ENCODE data around the gene FAF2. TPM values are rescaled to one million over a fixed set of nuclear protein-coding genes. Genes with fewer than 3 reads are reported as not detected.

The FAF2 gene
- total RNA-seq: 29.3 and 31.3 TPM in 2 replicates

DNA sequence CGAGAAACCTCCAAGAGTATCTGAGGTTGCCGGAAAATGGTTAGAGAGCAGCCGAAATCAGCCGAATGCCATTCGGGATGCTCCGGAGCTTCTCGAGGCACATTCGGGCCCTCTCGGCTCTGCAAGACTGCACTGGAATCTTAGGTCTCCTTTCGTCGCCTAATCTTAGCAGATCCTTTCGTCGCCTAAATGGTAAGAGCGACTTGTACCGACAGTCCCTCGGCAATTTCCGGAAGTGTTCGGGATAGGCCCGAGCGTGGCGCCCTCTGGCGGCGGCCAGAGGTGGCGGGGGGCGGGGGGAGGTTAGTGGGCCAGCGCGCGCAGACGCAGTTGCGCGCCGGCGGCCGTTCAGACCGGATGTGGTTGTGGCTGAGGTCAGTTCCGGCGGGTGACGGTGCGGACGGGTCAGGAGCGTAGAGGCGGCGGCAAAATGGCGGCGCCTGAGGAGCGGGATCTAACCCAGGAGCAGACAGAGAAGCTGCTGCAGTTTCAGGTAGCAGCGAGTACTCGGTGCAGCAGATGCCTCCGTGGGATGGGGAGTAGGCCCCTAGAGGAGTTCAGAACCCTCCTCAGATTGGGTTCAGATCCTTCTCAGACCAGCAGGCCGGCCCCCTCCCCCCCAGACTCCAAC lies at the start of gene FAF2:
TSS of gene FAF2 (plus strand) at position 408 of the 631 bp plus-strand sequence. CDS start at position 431, 23 bp downstream.

DNA sequence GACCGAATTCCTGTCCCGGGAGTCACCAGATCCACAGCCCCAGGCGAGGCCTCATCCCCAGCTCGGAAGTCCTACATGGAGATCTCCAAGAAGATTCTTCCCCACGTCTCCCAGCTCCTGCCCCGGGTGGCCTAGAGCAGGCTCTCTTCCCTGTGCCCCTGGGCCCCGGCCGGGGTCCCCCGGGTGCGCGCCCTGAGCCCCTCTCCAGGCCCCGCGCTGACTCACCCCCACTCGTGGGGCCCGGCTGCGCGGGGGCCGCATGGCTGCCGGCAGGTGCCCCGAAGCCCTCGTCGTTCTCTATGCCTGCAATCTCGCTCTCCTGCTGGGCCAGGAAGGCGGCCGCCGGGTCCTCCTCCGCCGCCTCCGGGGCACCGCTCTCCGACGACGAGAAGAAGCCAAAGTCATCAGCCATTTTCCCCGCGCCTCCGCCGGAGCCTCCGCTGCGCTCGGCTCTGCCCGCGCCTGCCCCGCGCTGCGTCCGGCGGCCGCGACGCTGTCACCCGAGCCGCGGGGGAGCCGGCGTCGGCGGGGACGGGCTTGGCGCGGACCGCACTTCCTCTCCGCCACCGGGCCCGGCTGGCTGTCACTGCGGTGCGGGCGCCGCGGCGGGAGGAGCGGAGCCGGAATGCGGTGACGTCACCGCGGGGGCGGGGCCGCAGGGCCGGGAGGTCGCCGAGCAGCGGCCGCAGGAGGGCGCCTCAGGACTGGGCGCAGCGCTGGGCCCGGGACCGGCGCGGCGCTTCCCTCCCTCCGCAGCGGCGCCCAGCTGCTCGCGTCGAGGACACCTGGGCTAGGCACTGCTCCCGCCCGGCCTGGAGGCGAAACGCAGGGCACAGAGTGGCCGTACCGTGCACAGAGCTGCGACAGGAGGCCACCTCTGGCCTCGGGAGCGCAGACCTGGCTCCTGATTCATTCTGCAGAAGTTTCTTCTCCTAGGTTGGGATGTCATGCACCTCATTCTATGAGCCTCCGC lies 31.9 kb upstream of the FAF2 start, which contains the start of gene CLTB:
TSS of gene CLTB (minus strand) at position 588 of the 973 bp plus-strand sequence. CDS start at position 412, 176 bp downstream.

DNA sequence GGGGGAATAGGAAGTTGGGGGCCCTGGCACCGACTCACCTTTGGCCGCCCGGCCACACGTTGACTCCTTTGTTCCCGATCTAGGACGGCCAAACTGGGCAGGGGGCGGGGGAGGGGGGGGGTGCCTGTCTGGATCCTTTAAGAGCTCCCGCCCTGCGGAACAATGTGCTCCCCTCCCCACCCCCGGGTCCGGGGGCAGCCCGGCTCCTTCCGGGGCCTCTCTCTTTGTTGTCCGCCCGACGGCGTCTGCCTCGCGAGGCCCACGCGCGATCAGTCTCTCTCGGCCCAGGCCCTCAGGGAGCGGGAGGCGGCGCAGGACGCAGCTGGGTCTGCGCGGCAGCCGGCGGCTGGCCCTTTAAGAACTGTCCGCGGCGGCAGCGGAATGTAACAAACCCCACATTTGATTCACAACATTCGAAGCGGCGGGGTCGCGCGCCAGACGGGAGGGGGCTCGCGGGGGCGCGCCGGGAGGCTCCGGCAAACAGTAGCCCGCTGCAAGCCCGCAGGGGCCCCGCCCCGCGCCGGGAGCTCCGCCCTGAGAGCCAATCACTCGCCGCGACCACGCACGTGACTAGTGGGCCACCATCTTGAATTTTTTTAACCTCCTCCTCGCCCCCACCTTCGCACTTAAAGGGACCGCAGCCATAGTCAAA lies 88.8 kb downstream of the FAF2 start, which contains the start of gene RNF44:
TSS of gene RNF44 (minus strand) at position 501 of the 652 bp plus-strand sequence. CDS start 4,930 bp downstream, outside the sequence.

GRCh38 chr5:176548967-176549444 lies 100.8 kb downstream of the FAF2 start, which contains the start of gene CDHR2:
TSS of gene CDHR2 (plus strand) at chr5:176549342. CDS start at chr5:176565353, 16,011 bp downstream.

Other genes with a start within 250 kb of the FAF2 start
- gene SIMC1, start 210.0 kb upstream of the FAF2 start, total RNA-seq: 5.5 and 8.5 TPM in 2 replicates
- 96.7 and 97.0 TPM in 2 replicates for gene KIAA1191, start 86.6 kb upstream of the FAF2 start, total RNA-seq
- gene ARL10, start 82.9 kb upstream of the FAF2 start, total RNA-seq: 3.6 and 6.7 TPM in 2 replicates
- 29.2 and 29.6 TPM in 2 replicates for gene NOP16, start 59.8 kb upstream of the FAF2 start, total RNA-seq
- 127 and 159 TPM in 2 replicates for gene HIGD2A, start 59.6 kb upstream of the FAF2 start, total RNA-seq
- gene CLTB, start 31.8 kb upstream of the FAF2 start, total RNA-seq: 195 and 200 TPM in 2 replicates
- gene RNF44, start 89.0 kb downstream of the FAF2 start, total RNA-seq: 6.5 and 7.3 TPM in 2 replicates
- gene CDHR2, start 101.0 kb downstream of the FAF2 start, total RNA-seq: not detected in 2 replicates
- gene GPRIN1, start 161.8 kb downstream of the FAF2 start, total RNA-seq: 8.8 and 10.0 TPM in 2 replicates
- gene SNCB, start 182.1 kb downstream of the FAF2 start, total RNA-seq: 0.44 TPM in 1 of 2 replicates, not detected in the other
- gene EIF4E1B, start 182.3 kb downstream of the FAF2 start, total RNA-seq: not detected in 2 replicates
- 48.5 and 52.5 TPM in 2 replicates for gene TSPAN17, start 199.1 kb downstream of the FAF2 start, total RNA-seq